K562 (cell line): Measurements from ENCODE around the gene LAMB4. TPM values are rescaled to one million over a fixed set of nuclear protein-coding genes. Genes with fewer than 3 reads are reported as not detected.

Source experiments
- ATAC-seq: fragments of 200-7000 bp; cut with Tn5 transposase; 3 replicates; pipeline ENCODE4 v1.9.1; 2020; ENCODE audit warnings: moderate library complexity
- BruUV-seq: library from RNA; stranded (reverse); fragments of 400-500 nt; replicated peaks from 2 replicates; lab custom pipeline; 2021; lab: Mats Ljungman, UMichigan
- CTCF ChIA-PET: fragments of 300-600 bp; formaldehyde crosslinking; extraction: SDS; loops from one replicate; lab custom pipeline; 2021; ENCODE audit warnings: low intra/inter-chr PET ratio; lab: Yijun Ruan, JAX
- POLR2A ChIA-PET: fragments of 300-600, 350-650 bp; sonication (Branson Sonifier 250); formaldehyde crosslinking; extraction: SDS; loops from one replicate; lab custom pipeline; 2021; ENCODE audit warnings: antibody characterized with exemption, inconsistent platforms; lab: Yijun Ruan, JAX
- DNase-seq, 4 experiments: peaks; one replicate each; pipeline versions ENCODE4 v3.0.0 to v3.0.0-alpha.2; 2011 to 2018; ENCODE audit warnings: low spot score in 3 of 4, mixed read lengths in 3 of 4; ENCODE audit errors: extremely low read depth in 1 of 4
- FAIRE-seq: peaks from 2 replicates; lab custom pipeline; 2011; peaks lifted over from hg19 to GRCh38; lab: Jason Lieb, UNC
- H2AFZ ChIP-seq: 2 replicates; pipeline ENCODE4 v1.6.0; 2011; ENCODE audit warnings: low read depth, low read length, control low read depth, inconsistent platforms
- H3K27ac ChIP-seq: fragments of 200-600 bp; 3 replicates; pipeline ENCODE4 v1.8.0; 2011; ENCODE audit warnings: low read depth, mild to moderate bottlenecking, control low read depth, inconsistent platforms, low read length, moderate library complexity, mixed read lengths; ENCODE audit errors: extremely low read depth
- H3K27me3 ChIP-seq, 2 experiments: fragments of 300-600 bp in 1 of 2; 2 replicates in 1 of 2; 3 replicates in 1 of 2; pipeline versions ENCODE4 v1.6.0 to v1.8.0; 2011; ENCODE audit warnings: inconsistent platforms in 2 of 2, low read length in 2 of 2, mild to moderate bottlenecking in 1 of 2, mixed read lengths in 1 of 2, moderate library complexity in 1 of 2; ENCODE audit not compliant: control insufficient read depth in 2 of 2, insufficient read depth in 2 of 2
- H3K36me3 ChIP-seq: fragments of 300-600 bp; 3 replicates; pipeline ENCODE4 v1.8.0; 2011; ENCODE audit warnings: mild to moderate bottlenecking, low read length, inconsistent platforms; ENCODE audit not compliant: control insufficient read depth, insufficient read depth
- H3K4me1 ChIP-seq, 2 experiments: fragments of 200-600 bp in 1 of 2; replicated peaks in 1 of 2; 2 replicates in 1 of 2; 3 replicates in 1 of 2; pipeline versions ENCODE4 v1.5.1 to v1.8.0; 2011; ENCODE audit warnings: inconsistent platforms in 2 of 2, low read length in 2 of 2, mild to moderate bottlenecking in 1 of 2, mixed read lengths in 1 of 2, moderate library complexity in 1 of 2; ENCODE audit not compliant: control insufficient read depth in 2 of 2, insufficient read depth in 2 of 2
- H3K4me2 ChIP-seq: 2 replicates; pipeline ENCODE4 v1.6.1; 2011; ENCODE audit warnings: low read length, control low read depth, inconsistent platforms, mixed read lengths; ENCODE audit not compliant: insufficient read depth
- H3K4me3 ChIP-seq: fragments of 200-600 bp; sonication (generic), shearing (Covaris generic); 2 replicates; pipeline ENCODE4 v1.5.1; 2016; ENCODE audit warnings: control low read depth, inconsistent platforms
- H3K79me2 ChIP-seq: fragments of 200-600 bp; 3 replicates; pipeline ENCODE4 v1.8.0; 2011; ENCODE audit warnings: low read length, inconsistent platforms; ENCODE audit not compliant: control insufficient read depth, insufficient read depth
- H3K9ac ChIP-seq, 2 experiments: 2 replicates each; pipeline versions ENCODE4 v1.6.0 to v1.6.1; 2011; ENCODE audit warnings: low read depth in 2 of 2, low read length in 2 of 2, control low read depth in 1 of 2, inconsistent platforms in 1 of 2, mild to moderate bottlenecking in 1 of 2, mixed read lengths in 1 of 2; ENCODE audit not compliant: insufficient read depth in 1 of 2
- H3K9me1 ChIP-seq: one replicate; pipeline ENCODE4 v1.6.0; 2011; ENCODE audit warnings: inconsistent platforms, mild to moderate bottlenecking, low read length, moderate library complexity; ENCODE audit not compliant: control insufficient read depth, insufficient read depth
- H3K9me3 ChIP-seq: replicated peaks from 2 replicates; pipeline ENCODE4 v1.5.1; 2011; ENCODE audit warnings: low read depth, low read length, inconsistent platforms; ENCODE audit not compliant: control insufficient read depth, insufficient read depth
- H4K20me1 ChIP-seq: replicated peaks from 2 replicates; pipeline ENCODE4 v1.6.1; 2011; ENCODE audit warnings: low read length, inconsistent platforms, mixed read lengths; ENCODE audit not compliant: control insufficient read depth, insufficient read depth
- ATF1 ChIP-seq, 2 experiments: fragments of 450-650 bp in 1 of 2; IDR thresholded peaks; 2 replicates each; pipeline ENCODE4 v1.6.1; 2016; ENCODE audit warnings: missing compliant biosample characterization in 1 of 2, missing genetic modification characterization in 1 of 2
- NKRF ChIP-seq: fragments of 450-650 bp; IDR thresholded peaks from 2 replicates; pipeline ENCODE4 v1.6.1; 2016; ENCODE audit warnings: borderline replicate concordance
- PHF8 ChIP-seq: fragments of 200-600 bp; sonication (generic); IDR thresholded peaks from 2 replicates; pipeline ENCODE4 v1.6.1; 2012; ENCODE audit warnings: mixed run types, mild to moderate bottlenecking, inconsistent platforms, low read length, moderate library complexity, borderline replicate concordance
- PTRF ChIP-seq: fragments of 450-650 bp; IDR thresholded peaks from 2 replicates; pipeline ENCODE4 v1.6.1; 2016; ENCODE audit warnings: mild to moderate bottlenecking, missing genetic modification characterization, missing compliant biosample characterization
- SMARCC2 ChIP-seq: fragments of 450-650 bp; IDR thresholded peaks from 2 replicates; pipeline ENCODE4 v1.6.1; 2017; ENCODE audit warnings: antibody characterized with exemption, moderate library complexity, mild to moderate bottlenecking, low read depth
- WGBS: fragments of 100-300 bp; shearing (Covaris generic); methylation state at CpG from one replicate; pipeline ENCODE4 v1.1.6; 2016; ENCODE audit warnings: low coverage, mixed read lengths; ENCODE audit not compliant: insufficient coverage; ENCODE audit errors: missing lambda C conversion rate; 5-methylcytosine and 5-hydroxymethylcytosine counted together
- in situ Hi-C: fragments of 300-500 bp; cut with MboI; formaldehyde crosslinking; loops from 4 replicates; pipeline ENCODE4 v1.15.0; 2018; ENCODE audit warnings: inconsistent platforms, mixed read lengths
- intact Hi-C: fragments of 100-400 bp; cut with micrococcal nuclease; formaldehyde crosslinking; loops from 2 replicates; pipeline ENCODE4 v1.14.2; 2022
- polyA plus RNA-seq, 8 experiments: library from polyadenylated mRNA; depleted of rRNA in 4 of 8; stranded (reverse) in 5 of 8; unstranded in 3 of 8; fragments of >200 nt; fragmentation: Nextera tagmentation in 2 of 8; fragmentation: Illumina TruSeq in 1 of 8; extraction: Ambion mirVana in 2 of 8; extraction: Trizol in 1 of 8; gene quantifications; 2 replicates each; pipeline versions ENCODE4 v1.2.1 to v1.2.3, GENCODE V29; 2011 to 2014; ENCODE audit warnings: inconsistent platforms in 1 of 8, missing spikeins in 1 of 8
- total RNA-seq, 7 experiments: library from RNA; depleted of rRNA in 6 of 7; stranded (reverse); fragments of >200 nt in 6 of 7; fragmentation: Illumina TruSeq in 2 of 7; extraction: Trizol in 2 of 7; gene quantifications; 2 replicates each; pipeline versions ENCODE4 v1.2.1 to v1.2.3, GENCODE V29; 2011 to 2021; ENCODE audit warnings: low replicate concordance in 1 of 7

The LAMB4 gene
- total and polyA plus RNA-seq, 9 of the 15 experiments (the other 6 are each of a cell fraction or from before 2014, with no cell fraction given) = 0.06 to 0.13 (median 0.07) TPM; not detected in 6

- ATAC-seq (no peak), FAIRE-seq (no peak), DNase-seq (no peak)
- H3K4me1 ChIP-seq = no peaks in the 10 kb centered on the region
- H4K20me1 ChIP-seq = no peaks in the 10 kb centered on the region
- no peak overlapping the region for H2AFZ ChIP-seq
- WGBS = 68% methylated on average over 4 of the region's 4 CpGs
- H3K9me3 ChIP-seq = no peaks in the 10 kb centered on the region
- ChIA-PET POLR2A (interaction anchor here (0.9 to 1.4 kb wide), 3 partner anchors 13 to 23 kb away, joined by 3 to 4 read pairs (median 3); no protein-coding TSS in a partner anchor), CTCF (no interaction called here)
- H3K9ac ChIP-seq = no peak overlapping the region
- H3K4me2 ChIP-seq = no peak overlapping the region
- BruUV-seq = no TSS peak
- H3K36me3 ChIP-seq = peaks cover 6% of the 10 kb centered on the region; the same call in 2 of the 3 replicates
- TF ChIP-seq PHF8 (no peak), SMARCC2 (no peak), ATF1 (CRISPR knock-in tag; IDR thresholded peaks at IDR 0.05) (no peak), ATF1 (tag; IDR thresholded peaks at IDR 0.05) (no peak), PTRF (tag) (no peak), NKRF (no peak)
- in situ Hi-C loops (no loop called here), intact Hi-C loops (no loop called here)
- no peaks in the 10 kb centered on the region for H3K9me1 ChIP-seq
- H3K4me3 ChIP-seq = no peak overlapping the region
- no peaks in the 10 kb centered on the region for H3K27me3 ChIP-seq
- H3K79me2 ChIP-seq = no peaks in the 10 kb centered on the region
- no peak overlapping the region for H3K27ac ChIP-seq
Observed at GRCh38 chr7:107981466-107981865, 148.7 kb downstream of the LAMB4 start.
